NCI-H1694 (cell line): ENCODE measurements around the gene TBC1D19.
"Not testable (repeated sequence)": the region's sequence is repeated elsewhere in the genome, so short reads cannot be mapped to it uniquely, and the experiment has no call there.

Experiments
- DNase-seq: peaks from one replicate; lab custom pipeline; 2025; lab: John Stamatoyannopoulos, UW

TBC1D19 gene

DNA sequence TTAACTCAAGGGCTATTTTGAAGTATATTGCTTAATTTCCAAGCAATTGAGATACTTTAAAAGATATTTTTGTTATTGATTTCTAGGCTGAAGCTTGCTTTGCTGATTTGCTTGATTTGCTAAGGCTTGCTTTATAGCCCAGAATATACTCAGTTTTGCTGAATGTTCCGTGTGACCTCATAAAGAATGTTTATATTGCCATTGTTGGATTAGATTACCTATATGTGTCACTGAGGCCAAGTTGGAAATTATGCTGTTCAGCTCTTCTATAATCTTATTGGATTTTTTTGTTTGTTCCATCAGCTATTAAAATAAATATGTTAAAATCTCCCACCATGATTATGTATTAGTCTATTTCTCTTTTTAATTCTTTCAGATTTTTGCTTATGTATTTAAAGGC is 13.0 kb downstream of the TBC1D19 start:
- DNase-seq: no peak

DNA sequence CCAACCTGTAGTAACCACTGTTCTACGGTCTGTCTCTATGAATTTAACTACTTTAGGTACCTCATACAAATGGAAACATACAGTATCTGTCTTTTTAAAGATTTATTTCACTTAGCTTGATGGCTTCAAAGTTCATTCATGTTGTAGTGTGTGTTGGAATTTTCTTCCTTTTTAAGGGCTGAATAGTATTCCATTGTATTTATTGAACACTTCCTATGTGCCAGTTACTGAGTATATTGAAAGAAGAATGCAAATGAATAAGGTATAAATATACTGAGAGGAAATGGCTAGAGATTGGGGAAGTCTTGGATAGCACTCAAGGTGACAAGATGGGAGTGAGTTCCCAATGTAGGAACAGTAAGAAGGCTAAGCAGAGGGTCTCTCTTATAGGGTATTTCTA is 17.3 kb downstream of the TBC1D19 start:
- DNase-seq: no peak

DNA sequence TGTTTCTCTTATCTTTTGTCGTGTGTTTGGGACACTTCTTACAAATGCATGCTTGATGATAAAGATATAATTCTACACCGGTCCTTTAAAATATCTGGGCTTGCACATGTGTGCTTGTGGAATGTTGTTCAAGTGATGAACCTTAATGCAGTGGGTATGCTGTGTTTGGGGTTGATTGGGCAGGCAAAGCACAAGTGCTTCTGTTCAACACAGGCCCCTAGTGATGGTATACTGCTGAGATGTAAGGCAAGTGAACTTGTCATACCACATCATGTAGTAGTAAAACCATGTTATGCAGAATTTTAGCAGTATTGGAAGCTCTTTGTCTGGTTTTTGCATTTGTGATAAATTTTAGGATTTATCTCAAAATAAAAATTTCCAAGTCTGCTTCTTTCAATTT is 23.9 kb downstream of the TBC1D19 start:
- DNase-seq: no peak

DNA sequence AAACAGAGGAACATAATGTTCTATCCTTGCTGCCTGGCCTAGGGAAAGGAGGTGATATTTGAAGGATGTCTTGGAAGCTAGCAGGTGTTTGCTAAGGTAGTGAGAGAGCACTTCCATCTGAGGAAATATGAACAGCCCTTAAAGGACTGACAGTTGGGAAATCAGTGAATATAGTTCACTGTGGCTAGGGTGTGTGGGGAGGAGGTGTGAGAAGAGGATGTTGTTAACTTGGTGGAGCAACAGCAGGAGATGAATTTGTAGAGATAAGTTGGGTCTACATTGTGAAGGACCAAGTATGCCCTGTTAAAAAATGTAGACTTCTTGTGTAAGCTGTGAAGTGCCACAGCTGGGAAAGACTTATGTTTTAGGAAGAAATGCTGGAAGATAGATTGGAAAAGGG is 25.5 kb downstream of the TBC1D19 start:
- no peak for DNase-seq

DNA sequence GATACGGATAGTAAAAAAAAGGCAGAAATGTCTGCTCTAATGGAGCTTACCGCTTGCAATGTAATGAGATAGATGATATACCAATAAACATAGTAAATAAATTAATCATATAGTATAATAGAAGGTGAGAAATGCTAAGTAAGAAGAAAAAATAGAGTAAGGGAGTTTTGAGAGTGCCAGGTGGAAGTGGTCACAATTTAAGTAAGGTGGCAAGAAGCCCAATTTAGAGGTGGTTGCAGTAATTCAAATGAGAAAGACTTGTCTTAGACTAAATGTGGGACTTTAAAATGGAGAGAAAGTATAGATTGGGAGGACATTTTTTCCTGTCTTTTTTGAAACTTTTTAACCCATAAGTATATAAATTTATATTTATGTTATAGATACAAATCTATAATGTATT is 26.0 kb downstream of the TBC1D19 start:
- DNase-seq: no peak

DNA sequence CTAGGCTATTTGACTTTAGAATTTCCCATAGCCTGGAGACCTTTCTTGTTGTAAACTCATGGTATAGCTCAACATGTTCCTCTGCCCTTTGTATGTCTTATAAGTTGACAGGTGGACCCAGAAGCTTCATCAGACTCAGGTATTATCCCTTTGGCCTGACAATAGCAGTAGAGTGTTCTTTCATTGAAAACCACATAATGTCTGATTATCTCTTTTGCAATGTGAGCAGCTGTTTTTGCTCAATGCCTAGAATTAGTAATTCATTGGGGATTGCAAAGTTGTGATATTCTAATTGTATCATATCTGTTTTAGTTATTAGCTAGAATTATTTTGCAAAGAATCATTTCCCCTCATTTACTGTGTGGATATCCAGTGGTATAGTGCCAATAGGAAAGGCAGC is 27.5 kb downstream of the TBC1D19 start:
- DNase-seq: no peak

DNA sequence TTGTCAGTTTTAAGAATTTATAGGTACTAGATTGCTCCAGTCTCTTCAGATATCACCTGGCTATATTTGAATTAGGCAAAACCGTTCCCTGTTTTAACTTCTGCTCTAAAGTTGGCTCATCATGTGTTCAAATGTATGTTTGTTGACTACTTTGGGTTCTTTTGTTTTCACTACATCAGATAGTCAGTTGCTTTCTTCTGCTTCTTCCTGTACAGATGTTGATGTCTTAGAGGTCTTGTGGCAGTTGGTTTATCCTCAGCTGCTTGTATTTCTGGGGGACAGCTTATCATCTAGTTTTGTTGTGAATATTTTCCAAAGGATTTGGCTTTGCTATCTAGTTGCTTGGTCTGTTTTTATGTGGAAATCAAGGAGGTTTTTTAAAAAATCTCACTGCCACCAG is 28.0 kb downstream of the TBC1D19 start:
- no peak for DNase-seq

DNA sequence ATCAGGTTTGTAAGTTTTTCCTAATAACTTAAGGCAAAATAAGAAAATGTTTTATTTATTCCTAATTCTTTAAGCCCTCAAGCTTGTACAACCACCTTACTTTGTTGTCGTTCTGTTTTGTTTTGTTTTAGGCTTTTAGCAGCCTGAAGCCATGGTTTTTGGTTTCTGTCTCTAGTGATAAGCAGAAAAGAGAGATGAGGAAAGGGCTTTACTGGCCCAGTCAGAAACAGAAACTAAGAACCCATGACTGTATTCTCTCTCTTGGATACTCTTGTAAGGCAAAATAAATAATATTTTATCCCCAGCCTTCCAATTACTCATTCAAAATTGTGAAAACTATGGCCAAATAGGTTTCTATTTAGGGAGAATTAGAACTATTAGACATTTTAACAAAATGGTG is 29.4 kb downstream of the TBC1D19 start:
- DNase-seq: no peak

DNA sequence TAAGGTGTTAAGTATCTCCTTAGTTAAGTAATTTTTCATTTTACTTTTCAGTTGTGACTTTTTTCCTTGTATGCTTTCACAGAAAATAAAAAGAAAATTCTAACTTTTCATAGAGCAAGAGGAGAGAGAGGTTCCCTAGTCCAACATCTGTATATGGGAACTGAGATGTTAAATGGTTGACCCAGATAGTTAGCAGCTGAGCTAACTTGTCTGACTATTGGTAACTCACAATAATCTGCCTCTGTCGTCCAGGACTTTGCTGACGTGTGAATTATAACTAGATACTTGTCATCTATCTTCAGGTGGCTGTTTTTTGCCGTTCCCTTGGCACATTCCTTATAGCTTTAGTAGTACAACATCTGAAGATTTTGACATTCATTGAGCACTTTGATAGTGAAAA is 29.9 kb downstream of the TBC1D19 start:
- no peak for DNase-seq

DNA sequence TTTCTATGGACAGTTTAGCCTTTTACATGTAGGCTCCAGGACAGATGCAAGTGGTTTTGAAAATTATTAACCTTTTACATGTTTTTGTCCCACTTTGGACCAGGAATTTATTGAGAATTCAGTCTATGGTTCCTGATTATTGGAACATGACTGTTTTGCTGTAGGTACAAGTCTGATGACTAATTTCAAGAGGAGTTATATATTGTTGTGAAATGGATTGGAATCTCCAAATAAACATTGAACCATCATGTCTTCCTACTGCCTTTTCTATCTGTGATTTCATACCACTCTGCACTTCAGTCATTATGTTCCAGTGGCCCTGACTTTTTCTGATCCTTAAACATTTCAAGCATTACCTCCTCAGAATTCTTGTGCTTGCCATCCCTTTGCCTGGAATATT is 35.9 kb downstream of the TBC1D19 start:
- no peak for DNase-seq

DNA sequence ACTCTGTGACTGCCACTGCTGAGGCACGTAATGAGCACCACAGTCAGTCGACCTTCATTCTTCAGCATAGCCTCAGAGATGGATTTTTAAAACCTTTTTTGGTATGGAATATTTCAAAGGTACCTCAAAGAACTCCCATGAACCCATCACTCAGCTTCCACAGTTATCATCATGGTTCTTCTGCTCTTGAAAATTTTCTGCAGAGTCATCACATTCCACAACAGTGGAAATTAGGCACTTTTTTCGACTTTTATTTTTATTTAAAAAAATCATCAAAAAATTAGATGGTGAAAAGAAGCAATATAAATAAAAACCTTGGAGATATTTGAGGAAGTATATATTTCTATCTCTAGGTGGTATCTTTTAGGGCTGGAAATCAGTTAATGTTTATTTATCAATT is 37.5 kb downstream of the TBC1D19 start:
- DNase-seq: no peak

DNA sequence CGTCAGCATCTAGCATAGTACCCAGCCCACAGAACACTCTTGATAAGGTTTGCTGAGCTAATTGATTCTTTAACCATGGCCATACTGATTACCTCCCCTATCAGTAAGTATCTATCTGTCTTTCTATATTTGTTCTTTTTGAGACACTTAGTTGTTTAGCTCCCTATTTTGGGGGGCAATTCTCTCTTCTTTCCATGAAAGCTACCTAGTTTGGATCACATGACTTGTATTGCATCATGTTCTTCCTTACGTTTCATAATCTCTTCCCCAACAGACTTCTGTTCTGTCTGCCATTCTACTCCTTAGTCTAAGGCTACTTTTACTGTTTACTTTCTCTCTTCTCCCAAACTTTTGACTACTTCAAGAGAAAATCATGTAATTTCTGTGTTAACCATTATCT is 39.0 kb downstream of the TBC1D19 start:
- DNase-seq: no peak

DNA sequence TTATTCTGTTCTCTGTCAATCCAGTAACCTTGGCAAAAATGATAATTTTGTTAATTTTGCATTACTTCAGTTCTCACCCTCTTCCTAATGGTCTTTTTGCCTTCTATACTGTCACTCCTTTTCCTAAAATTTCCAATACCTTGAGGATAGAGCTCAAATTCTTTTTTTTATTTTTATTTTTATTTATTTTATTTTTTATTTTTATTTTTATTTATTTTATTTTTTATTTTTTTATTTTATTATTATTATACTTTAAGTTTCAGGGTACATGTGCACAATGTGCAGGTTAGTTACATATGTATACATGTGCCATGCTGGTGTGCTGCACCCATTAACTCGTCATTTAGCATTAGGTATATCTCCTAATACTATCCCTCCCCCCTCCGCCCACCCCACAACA is 42.8 kb downstream of the TBC1D19 start:
- not testable (repeated sequence) for DNase-seq

DNA sequence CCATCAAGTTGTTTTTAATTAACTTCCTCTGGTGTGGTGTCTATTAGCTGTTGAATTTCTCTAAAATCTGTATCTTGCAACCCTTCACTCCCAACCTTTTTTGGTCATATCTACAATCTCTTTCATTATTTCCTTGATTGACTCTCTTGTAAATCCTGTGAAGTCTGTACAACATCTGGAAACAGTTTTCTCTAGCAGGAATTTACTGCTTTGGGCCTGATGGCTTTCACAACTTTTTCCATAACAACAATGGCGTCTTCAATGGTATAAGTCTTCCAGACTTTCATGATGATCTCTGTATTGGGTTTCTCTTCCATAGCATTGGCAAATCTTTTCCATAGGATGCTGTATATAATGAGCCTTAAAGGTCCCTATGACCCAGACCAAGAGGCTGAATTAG is 49.0 kb downstream of the TBC1D19 start:
- no peak for DNase-seq

DNA sequence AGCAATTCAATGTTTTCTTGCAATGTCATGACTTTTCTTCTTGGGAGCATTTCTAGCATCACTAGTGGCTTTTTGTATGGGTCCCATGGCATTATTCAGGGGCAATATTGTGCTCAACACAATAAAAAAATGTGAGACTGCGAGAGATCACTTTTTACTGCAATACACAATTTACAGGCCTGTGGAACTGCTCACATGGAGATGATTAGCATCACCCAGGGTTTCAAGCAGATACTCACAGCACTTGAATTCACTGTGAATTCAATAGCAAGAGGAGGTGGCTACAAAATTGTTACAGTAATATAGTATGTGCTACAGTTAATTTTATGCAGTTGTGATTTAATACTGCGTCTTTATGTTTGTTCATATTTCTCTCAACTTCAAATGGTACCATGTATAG is 50.4 kb downstream of the TBC1D19 start:
- no peak for DNase-seq

DNA sequence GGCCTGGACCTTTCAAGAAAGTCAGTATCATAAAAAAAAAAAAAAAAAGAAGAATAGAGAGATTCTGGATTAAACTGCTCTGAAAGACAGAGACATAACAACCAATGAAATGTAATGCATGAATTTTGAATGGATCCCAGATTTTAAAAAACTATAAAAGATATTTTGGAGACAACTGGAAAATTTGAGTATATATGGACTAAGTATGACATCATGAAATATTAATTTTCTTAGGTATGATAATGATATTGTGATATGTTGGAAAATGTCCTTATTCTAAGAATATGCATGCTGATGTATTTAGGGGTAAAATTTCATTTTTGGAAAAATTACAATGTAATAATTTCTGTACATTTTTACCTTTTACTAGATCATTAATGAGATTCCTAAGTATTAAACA is 52.6 kb downstream of the TBC1D19 start:
- no peak for DNase-seq

DNA sequence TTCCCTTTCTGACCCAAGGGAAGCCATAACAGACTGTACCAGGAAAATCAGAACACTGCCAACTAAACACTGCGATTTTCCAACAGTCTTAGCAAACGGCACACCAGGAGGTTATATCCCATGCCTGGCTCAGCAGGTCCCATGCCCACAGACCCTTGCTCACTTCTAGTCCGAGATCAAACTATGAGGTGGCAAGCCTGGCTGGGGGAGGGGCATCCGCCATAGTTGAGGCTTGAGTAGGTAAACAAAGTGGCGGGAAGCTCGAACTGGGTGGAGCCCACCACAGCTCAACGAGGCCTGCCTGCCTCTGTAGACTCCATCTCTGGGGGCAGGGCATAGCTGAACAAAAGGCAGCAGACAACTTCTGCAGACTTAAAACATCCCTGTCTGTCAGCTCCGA is 56.8 kb downstream of the TBC1D19 start:
- DNase-seq: not testable (repeated sequence)

DNA sequence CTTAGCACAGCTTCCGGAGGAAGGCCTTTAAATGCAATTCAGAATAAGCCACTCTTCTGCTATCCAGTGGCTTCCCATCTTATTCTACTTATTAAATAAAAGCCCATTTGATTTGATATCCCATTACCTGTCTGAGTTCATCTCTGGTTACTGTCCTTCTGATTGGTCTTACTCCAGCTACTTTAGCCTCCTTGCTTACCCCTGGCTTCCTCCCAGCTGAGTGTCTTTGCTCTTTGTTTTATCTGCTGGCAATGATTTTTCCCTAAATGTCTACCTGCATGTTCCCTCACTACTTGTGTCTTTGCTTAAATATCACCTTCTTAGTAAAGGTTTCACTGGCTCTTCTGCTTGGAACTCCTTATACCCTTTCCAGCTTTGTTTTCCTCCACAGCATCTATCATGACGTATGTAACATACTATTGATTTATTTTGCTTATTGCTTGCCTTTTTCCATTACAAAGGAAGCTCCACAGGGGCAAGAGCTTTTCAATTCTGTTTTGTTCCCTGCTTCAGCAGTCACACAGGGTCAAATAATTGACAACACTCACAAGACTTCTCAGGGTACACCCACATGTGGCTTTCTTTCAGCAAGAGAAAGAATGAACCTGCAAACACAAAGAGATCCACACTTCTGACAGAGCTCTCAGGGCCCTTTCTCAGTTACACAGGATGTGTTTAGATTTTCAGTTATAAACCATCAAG is 63.8 kb downstream of the TBC1D19 start:
- no peak for DNase-seq

DNA sequence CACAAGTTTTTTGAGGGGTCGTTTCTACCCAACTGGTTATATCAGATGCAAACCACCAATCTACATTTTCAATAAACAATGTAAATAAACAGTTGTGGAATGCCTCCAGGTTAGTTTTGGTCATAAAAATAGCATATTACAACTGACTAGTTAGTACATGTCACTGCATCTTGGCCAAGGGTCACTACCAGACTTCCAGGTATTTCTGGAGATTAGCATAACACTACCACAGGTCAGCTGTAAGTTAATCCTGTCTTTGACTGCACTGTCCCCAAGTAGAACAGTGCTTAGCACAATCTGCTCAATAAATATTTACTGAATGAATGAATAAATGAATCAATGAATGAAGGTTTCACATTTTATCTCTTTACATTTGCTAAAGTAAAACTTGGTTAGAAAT is 64.4 kb downstream of the TBC1D19 start:
- DNase-seq: no peak

DNA sequence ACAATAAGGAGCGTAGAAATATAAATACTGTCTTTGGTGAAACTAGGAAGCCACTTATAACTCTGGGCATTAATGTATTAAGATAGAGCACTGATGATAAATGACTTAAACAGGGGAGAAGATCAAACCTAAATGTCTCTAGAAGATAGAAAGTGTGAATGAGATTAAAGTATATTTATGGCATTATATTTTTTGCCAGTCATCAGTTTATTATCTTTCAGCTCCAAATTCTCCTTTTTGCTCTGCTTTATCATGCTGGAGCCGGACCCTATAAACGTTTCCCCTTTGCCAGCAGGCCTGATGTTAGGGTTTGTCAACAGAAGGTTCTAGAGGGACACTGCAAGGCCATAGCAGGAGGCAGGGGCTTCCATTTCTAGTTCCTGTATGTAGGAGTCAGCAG is 76.4 kb downstream of the TBC1D19 start:
- DNase-seq: no peak

DNA sequence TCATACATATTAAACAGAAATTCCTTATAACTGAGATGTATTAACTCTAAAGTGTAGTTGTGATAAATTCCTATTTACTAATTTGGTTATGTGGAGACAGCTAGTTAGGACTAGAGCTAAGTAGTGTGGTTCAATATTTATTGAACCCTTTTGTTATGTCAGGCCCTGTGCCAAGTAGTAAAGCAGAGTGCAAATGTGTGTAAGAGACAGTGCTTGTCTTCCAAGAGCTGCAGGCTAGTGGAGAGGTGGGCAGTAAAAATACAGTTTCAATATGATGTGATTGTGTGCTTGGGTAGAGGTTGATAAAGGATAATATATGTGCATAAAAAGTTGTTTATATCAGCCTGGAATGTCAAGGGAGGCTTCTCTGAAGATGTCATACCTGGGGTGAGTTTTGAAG is 80.0 kb downstream of the TBC1D19 start:
- DNase-seq: no peak

DNA sequence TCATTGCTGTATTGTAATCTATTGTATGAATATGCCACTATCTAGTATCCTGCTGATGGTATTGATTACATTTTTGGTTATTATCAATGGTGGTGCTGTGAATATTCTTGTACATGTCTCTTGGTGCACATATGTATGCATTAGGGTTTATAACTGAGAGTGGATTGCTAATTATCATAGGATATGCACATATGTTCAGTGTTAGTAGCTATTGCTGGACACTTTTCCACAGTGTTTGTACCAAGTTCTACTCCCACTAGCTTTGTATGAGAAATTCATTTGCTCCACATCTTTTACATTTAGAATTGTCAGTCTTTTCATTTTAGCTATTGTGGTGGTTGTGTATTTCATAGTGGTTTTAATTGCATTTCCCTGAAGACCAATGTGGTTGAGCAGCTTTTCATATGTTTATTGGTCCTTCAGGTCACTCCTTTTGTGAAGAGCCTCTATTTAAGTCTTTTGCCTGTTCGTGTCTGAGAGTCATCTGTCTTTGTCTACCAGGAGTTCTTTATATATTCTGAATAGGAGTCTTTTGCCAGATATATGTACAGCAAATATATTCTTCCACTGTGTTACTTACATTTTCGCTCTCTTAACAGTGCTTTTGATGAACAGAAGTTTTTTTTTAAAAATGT is 87.1 kb downstream of the TBC1D19 start:
- DNase-seq: no peak

DNA sequence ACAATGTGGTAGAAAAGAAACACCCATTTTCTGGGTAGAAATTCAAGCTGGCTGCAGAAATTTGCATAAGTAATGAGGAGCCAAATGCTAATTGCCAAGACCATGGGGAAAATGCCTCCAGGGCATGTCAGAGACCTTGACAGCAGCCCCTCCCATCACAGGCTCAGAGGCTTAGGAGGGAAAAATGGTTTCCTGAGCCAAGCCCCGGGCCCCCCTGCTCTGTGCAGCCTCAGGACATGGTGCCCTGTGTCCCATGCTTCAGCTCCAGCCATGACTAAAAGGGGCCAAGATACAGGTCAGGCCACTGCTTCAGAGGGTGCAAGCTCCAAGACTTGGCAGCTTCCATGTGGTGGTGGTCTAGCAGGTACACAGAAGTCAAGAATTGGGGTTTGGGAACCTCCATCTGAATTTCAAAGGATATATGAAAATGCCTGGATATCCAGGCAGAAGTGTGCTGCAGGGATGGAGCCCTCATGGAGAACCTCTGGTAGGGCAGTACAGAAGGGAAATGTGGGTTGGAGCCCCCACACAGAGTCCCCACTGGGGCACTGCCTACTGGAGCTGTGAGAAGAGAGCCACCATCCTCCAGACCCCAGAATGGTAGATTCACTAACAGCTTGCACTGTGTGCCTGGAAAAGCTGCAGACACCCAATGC is 95.3 kb downstream of the TBC1D19 start:
- DNase-seq: not testable (repeated sequence)

DNA sequence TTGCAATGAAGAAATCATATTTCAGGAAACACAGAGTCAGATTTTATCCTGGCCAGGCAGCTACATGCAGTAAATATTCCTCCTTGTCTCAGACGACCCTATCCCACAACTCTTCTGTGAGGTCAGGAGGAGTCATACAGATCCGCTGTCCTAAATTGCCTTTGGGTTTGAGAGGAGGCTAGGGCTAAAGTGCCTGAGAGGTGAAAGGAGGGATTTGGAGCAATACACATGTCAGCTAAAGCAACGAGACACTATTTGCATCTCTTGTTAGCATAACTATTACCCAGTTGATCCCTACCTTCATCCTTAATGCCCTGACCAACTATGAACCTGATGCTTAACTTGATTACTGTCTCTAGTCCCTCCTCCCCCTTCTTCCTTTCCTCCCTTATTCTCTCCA is 98.6 kb downstream of the TBC1D19 start:
- DNase-seq: no peak
